ENCODE data around the gene TAOK1. TPM values are rescaled to one million over a fixed set of nuclear protein-coding genes. Genes with fewer than 3 reads are reported as not detected.

The TAOK1 gene
- total and polyA plus RNA-seq, 3 donors from 2014 or later, result 28.4 to 107 (median 101) TPM

- no peak overlapping the region for H3K27ac ChIP-seq
- no peaks in the 10 kb centered on the region for H3K36me3 ChIP-seq (ENCODE audit: low read depth, missing control alignments)
- H3K4me3 ChIP-seq, result no peak overlapping the region
- WGBS, 2 donors, result 79 to 81% methylated on average over 3 to 12 of the region's 12 CpGs
- DNase-seq, result no peak
- TF ChIP-seq CTCF (IDR thresholded peaks at IDR 0.05) (no peak), POLR2A (IDR thresholded peaks at IDR 0.05) (no peak)
- H3K4me1 ChIP-seq, result peaks cover 17% of the 10 kb centered on the region
- intact Hi-C loops (cut with DNase I; ENCODE audit: low total_unique reads), result no loop called here
- H3K9me3 ChIP-seq, result no peaks in the 10 kb centered on the region
- no peaks in the 10 kb centered on the region for H3K27me3 ChIP-seq
Observed at GRCh38 chr17:29584452-29585079, 194.4 kb downstream of the TAOK1 start.

GRCh38 chr17:29585080-29585751 is 195.1 kb downstream of the TAOK1 start:
- TF ChIP-seq CTCF (IDR thresholded peaks at IDR 0.05) (no peak), POLR2A (IDR thresholded peaks at IDR 0.05) (no peak)
- Histone ChIP-seq H3K4me3 (no peak overlapping the region), H3K36me3 (ENCODE audit: low read depth, missing control alignments) (no peaks in the 10 kb centered on the region), H3K27me3 (no peaks in the 10 kb centered on the region), H3K9me3 (no peaks in the 10 kb centered on the region), H3K27ac (no peak overlapping the region), H3K4me1 (peaks cover 22% of the 10 kb centered on the region)
- intact Hi-C loops (cut with DNase I; ENCODE audit: low total_unique reads), result no loop called here
- DNase-seq, result no peak
- 84 to 87% methylated on average over 2 to 8 of the region's 8 CpGs for WGBS, 2 donors

GRCh38 chr17:29586676-29587469 is 196.7 kb downstream of the TAOK1 start:
- Histone ChIP-seq H3K4me1 (peaks cover 39% of the 10 kb centered on the region), H3K4me3 (no peak overlapping the region), H3K27me3 (no peaks in the 10 kb centered on the region), H3K27ac (no peak overlapping the region), H3K36me3 (ENCODE audit: low read depth, missing control alignments) (no peaks in the 10 kb centered on the region), H3K9me3 (no peaks in the 10 kb centered on the region)
- intact Hi-C loops (cut with DNase I; ENCODE audit: low total_unique reads), result no loop called here
- WGBS, 2 donors, result 57 to 81% methylated on average over 6 to 9 of the region's 9 CpGs
- no peak for DNase-seq
- no peak for TF ChIP-seq POLR2A (IDR thresholded peaks at IDR 0.05)

- TF ChIP-seq CTCF (IDR thresholded peaks at IDR 0.05) (no peak), POLR2A (IDR thresholded peaks at IDR 0.05) (no peak)
- Histone ChIP-seq H3K4me3 (peak overlapping the region in 1 of 2 donors; percentile 75), H3K27ac (peak overlapping the region in 1 of 2 donors; percentile 72), H3K4me1 (peaks cover 46% of the 10 kb centered on the region), H3K9me3 (no peaks in the 10 kb centered on the region), H3K27me3 (no peaks in the 10 kb centered on the region), H3K36me3 (ENCODE audit: low read depth, missing control alignments) (no peaks in the 10 kb centered on the region)
- WGBS, 2 donors, result 66 to 86% methylated on average over 4 to 6 of the region's 6 CpGs
- intact Hi-C loops (cut with DNase I; ENCODE audit: low total_unique reads), result no loop called here
- DNase-seq, result no peak
Observed at GRCh38 chr17:29587591-29587990, 197.4 kb downstream of the TAOK1 start.

GRCh38 chr17:29588017-29588561 is 197.9 kb downstream of the TAOK1 start:
- Histone ChIP-seq H3K27me3 (no peaks in the 10 kb centered on the region), H3K36me3 (ENCODE audit: low read depth, missing control alignments) (no peaks in the 10 kb centered on the region), H3K27ac (peak overlapping the region; percentile 4 to 72), H3K4me3 (peak overlapping the region; percentile 75 to 76), H3K9me3 (no peaks in the 10 kb centered on the region), H3K4me1 (peaks cover 48% of the 10 kb centered on the region)
- 25 to 40% methylated on average over 5 to 8 of the region's 8 CpGs for WGBS, 2 donors
- TF ChIP-seq POLR2A (IDR thresholded peaks at IDR 0.05), result no peak
- intact Hi-C loops (cut with DNase I; ENCODE audit: low total_unique reads), result no loop called here
- no peak for DNase-seq
